Measurements from ENCODE around the gene EDN1. TPM values are rescaled to one million over a fixed set of nuclear protein-coding genes. Genes with fewer than 3 reads are reported as not detected.
A peak's percentile ranks its signal among the peaks of the same experiment; 100 is the strongest.

The EDN1 gene
- total RNA-seq, 1 donor from 2014 or later, result 64.4 TPM

DNA sequence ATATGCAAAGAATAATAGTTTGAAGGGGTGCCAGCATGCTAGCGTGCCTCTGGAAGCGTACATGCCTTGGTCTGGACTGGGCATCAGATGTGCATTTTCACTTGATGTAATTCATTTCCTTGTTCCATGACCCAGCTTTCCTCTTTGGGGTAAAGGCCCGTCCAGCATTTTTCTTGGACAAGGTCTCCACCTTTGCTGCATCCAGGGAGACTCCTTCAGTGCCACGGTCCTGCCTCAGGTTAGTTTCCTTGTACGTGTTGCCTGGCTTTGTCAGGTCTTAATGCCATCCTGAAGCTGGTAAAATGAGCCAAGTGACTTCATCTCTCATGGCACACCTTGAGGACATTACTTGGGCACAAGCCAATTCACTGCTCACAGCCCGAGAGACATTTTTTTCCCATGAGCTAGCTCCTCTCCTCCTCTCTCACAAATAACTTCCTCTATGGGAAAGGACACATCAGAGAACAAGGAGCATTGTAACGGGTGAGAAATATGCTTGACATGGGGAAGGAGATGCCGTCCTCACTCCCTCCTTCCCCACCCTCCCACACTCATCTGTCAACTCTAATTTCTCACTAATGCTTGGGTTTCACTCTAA lies 23.9 kb downstream of the EDN1 start:
- no peaks in the 10 kb centered on the region for H3K27me3 Mint-ChIP-seq (ENCODE audit: low read depth, unreplicated experiment)
- H2AFZ ChIP-seq (ENCODE audit: low read depth, low read length), result peak overlapping the region; percentile 19
- no peak overlapping the region for H3K4me3 ChIP-seq (ENCODE audit: insufficient read depth, low read depth, low read length)
- H3K9ac ChIP-seq (ENCODE audit: low read length), result no peak overlapping the region
- H3K4me1 ChIP-seq (ENCODE audit: insufficient read depth, low read length), result peaks cover 9% of the 10 kb centered on the region
- H3K9me3 Mint-ChIP-seq (ENCODE audit: unreplicated experiment), result no peaks in the 10 kb centered on the region
- FAIRE-seq (peak; percentile 45), DNase-seq (ENCODE audit: low read depth) (peak; percentile 55)
- no peaks in the 10 kb centered on the region for H3K27me3 ChIP-seq (ENCODE audit: insufficient read depth, low read length)
- H3K9me3 ChIP-seq (ENCODE audit: insufficient read depth, low read depth, low read length), result peaks cover 7% of the 10 kb centered on the region
- no peak overlapping the region for H3K4me3 Mint-ChIP-seq (ENCODE audit: unreplicated experiment)
- peak overlapping the region; percentile 70 for H3K27ac Mint-ChIP-seq (ENCODE audit: unreplicated experiment)
- no peak overlapping the region for H3K27ac ChIP-seq (ENCODE audit: low read depth, low read length)
- H4K20me1 ChIP-seq (ENCODE audit: insufficient read depth, low read length), result no peaks in the 10 kb centered on the region
- H3K4me1 Mint-ChIP-seq (ENCODE audit: low read depth, unreplicated experiment), result peaks cover 26% of the 10 kb centered on the region
- peaks cover 3% of the 10 kb centered on the region for H3K36me3 Mint-ChIP-seq (ENCODE audit: low read depth, unreplicated experiment)
- H3K36me3 ChIP-seq (ENCODE audit: insufficient read depth, low read length), result no peaks in the 10 kb centered on the region
- H3K4me2 ChIP-seq (ENCODE audit: low read length), result peak overlapping the region; percentile 21
- no peak for TF ChIP-seq EZH2 (IDR thresholded peaks at IDR 0.05; ENCODE audit: insufficient read depth, low read length)
- TF ChIP-seq, protein P1, sequence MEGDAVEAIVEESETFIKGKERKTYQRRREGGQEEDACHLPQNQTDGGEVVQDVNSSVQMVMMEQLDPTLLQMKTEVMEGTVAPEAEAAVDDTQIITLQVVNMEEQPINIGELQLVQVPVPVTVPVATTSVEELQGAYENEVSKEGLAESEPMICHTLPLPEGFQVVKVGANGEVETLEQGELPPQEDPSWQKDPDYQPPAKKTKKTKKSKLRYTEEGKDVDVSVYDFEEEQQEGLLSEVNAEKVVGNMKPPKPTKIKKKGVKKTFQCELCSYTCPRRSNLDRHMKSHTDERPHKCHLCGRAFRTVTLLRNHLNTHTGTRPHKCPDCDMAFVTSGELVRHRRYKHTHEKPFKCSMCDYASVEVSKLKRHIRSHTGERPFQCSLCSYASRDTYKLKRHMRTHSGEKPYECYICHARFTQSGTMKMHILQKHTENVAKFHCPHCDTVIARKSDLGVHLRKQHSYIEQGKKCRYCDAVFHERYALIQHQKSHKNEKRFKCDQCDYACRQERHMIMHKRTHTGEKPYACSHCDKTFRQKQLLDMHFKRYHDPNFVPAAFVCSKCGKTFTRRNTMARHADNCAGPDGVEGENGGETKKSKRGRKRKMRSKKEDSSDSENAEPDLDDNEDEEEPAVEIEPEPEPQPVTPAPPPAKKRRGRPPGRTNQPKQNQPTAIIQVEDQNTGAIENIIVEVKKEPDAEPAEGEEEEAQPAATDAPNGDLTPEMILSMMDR (IDR thresholded peaks at IDR 0.05; ENCODE audit: insufficient read depth, low read depth, low read length), result no peak
- no peaks in the 10 kb centered on the region for H3K79me2 ChIP-seq (ENCODE audit: insufficient read depth, low read length)

DNA sequence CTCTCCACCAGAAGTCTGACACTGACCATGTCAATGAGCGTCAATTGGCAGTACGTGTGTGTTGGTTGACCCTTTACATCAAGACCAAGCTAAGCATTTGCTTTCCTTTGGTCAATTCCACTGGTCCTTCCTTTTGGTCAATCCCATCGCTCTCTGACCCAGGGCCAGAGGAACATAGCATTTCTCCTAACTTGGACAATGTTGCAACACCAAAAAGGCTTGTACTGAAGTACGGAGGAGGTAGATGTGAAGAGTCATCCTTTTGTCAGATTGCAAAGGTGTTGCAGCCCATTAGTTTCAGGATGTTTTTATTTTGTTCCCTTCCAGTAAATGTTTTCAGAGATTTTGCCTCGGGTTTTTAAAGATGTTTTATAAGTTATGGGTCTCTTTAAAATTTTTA lies 24.6 kb downstream of the EDN1 start:
- peaks cover 3% of the 10 kb centered on the region for H3K36me3 Mint-ChIP-seq (ENCODE audit: low read depth, unreplicated experiment)
- H4K20me1 ChIP-seq (ENCODE audit: insufficient read depth, low read length), result no peaks in the 10 kb centered on the region
- no peaks in the 10 kb centered on the region for H3K27me3 Mint-ChIP-seq (ENCODE audit: low read depth, unreplicated experiment)
- no peaks in the 10 kb centered on the region for H3K9me3 Mint-ChIP-seq (ENCODE audit: unreplicated experiment)
- H3K27me3 ChIP-seq (ENCODE audit: insufficient read depth, low read length), result no peaks in the 10 kb centered on the region
- no peak overlapping the region for H3K27ac ChIP-seq (ENCODE audit: low read depth, low read length)
- H2AFZ ChIP-seq (ENCODE audit: low read depth, low read length), result peak overlapping the region; percentile 19
- peak overlapping the region; percentile 21 for H3K4me2 ChIP-seq (ENCODE audit: low read length)
- H3K4me1 Mint-ChIP-seq (ENCODE audit: low read depth, unreplicated experiment), result peaks cover 26% of the 10 kb centered on the region
- no peak for FAIRE-seq
- no peaks in the 10 kb centered on the region for H3K79me2 ChIP-seq (ENCODE audit: insufficient read depth, low read length)
- H3K4me3 Mint-ChIP-seq (ENCODE audit: unreplicated experiment), result no peak overlapping the region
- H3K4me1 ChIP-seq (ENCODE audit: insufficient read depth, low read length), result peaks cover 9% of the 10 kb centered on the region
- no peak overlapping the region for H3K9ac ChIP-seq (ENCODE audit: low read length)
- H3K27ac Mint-ChIP-seq (ENCODE audit: unreplicated experiment), result peak overlapping the region; percentile 37
- no peak overlapping the region for H3K4me3 ChIP-seq (ENCODE audit: insufficient read depth, low read depth, low read length)
- no peaks in the 10 kb centered on the region for H3K36me3 ChIP-seq (ENCODE audit: insufficient read depth, low read length)
- peaks cover 7% of the 10 kb centered on the region for H3K9me3 ChIP-seq (ENCODE audit: insufficient read depth, low read depth, low read length)
- DNase-seq (ENCODE audit: low read depth), result no peak
- no peak for TF ChIP-seq EZH2 (IDR thresholded peaks at IDR 0.05; ENCODE audit: insufficient read depth, low read length)
- TF ChIP-seq, protein P1 (IDR thresholded peaks at IDR 0.05; ENCODE audit: insufficient read depth, low read depth, low read length), result no peak

DNA sequence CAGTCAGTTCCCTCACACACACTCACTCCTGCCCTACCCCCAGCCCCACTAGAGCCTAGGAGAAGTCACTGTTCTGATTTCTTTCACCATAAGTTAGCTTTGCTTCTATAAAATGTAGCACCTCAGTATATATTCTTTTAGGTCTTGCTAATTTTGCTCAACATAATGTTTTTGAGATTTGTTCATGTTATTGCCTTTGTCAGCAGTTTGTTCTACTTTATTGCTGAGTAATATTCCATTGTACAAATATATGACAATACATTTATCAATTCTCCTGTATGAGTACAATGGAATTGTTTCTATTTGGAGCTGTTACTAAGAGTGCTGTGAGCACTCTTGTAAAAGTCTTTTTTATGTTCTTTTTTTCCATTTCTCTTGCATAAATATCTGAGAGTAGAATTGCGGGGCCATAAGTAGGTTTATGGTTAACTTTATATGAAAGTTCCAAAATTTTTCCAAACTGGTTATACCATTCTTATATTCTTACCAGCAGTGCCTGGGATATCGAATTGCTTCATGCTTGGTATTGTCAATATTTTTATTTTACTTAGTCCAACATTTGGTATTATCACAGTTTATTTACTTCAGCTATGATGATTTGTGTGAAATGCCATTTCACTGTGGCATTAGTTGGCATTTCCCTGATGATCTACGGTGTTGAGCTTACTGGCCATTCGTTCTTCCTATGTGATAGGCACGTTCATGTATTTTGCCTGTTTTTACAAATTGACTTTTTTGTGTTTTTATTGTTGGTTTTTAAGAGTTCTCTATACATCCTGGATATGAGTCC lies 25.3 kb downstream of the EDN1 start:
- H3K9ac ChIP-seq (ENCODE audit: low read length), result no peak overlapping the region
- no peaks in the 10 kb centered on the region for H4K20me1 ChIP-seq (ENCODE audit: insufficient read depth, low read length)
- H3K9me3 ChIP-seq (ENCODE audit: insufficient read depth, low read depth, low read length), result peaks cover 7% of the 10 kb centered on the region
- Mint-ChIP-seq H3K36me3 (ENCODE audit: low read depth, unreplicated experiment) (peaks cover 3% of the 10 kb centered on the region), H3K4me1 (ENCODE audit: low read depth, unreplicated experiment) (peaks cover 26% of the 10 kb centered on the region), H3K27me3 (ENCODE audit: low read depth, unreplicated experiment) (no peaks in the 10 kb centered on the region), H3K9me3 (ENCODE audit: unreplicated experiment) (no peaks in the 10 kb centered on the region), H3K27ac (ENCODE audit: unreplicated experiment) (no peak overlapping the region), H3K4me3 (ENCODE audit: unreplicated experiment) (no peak overlapping the region)
- no peak overlapping the region for H3K4me2 ChIP-seq (ENCODE audit: low read length)
- H3K27me3 ChIP-seq (ENCODE audit: insufficient read depth, low read length), result no peaks in the 10 kb centered on the region
- H3K4me3 ChIP-seq (ENCODE audit: insufficient read depth, low read depth, low read length), result no peak overlapping the region
- no peaks in the 10 kb centered on the region for H3K36me3 ChIP-seq (ENCODE audit: insufficient read depth, low read length)
- H2AFZ ChIP-seq (ENCODE audit: low read depth, low read length), result no peak overlapping the region
- peaks cover 9% of the 10 kb centered on the region for H3K4me1 ChIP-seq (ENCODE audit: insufficient read depth, low read length)
- H3K27ac ChIP-seq (ENCODE audit: low read depth, low read length), result no peak overlapping the region
- H3K79me2 ChIP-seq (ENCODE audit: insufficient read depth, low read length), result no peaks in the 10 kb centered on the region
- no peak for FAIRE-seq
- no peak for DNase-seq (ENCODE audit: low read depth)
- TF ChIP-seq, protein P1 (IDR thresholded peaks at IDR 0.05; ENCODE audit: insufficient read depth, low read depth, low read length), result no peak
- TF ChIP-seq EZH2 (IDR thresholded peaks at IDR 0.05; ENCODE audit: insufficient read depth, low read length), result no peak

Data from astrocyte (in vitro differentiated cells and primary cell).